Neural cell (in vitro differentiated cells): ENCODE measurements around the gene TP53I13. TPM values are rescaled to one million over a fixed set of nuclear protein-coding genes. Genes with fewer than 3 reads are reported as not detected.

Experiments
- H2AFZ ChIP-seq: fragments of 200-600, 300-800 bp; sonication (generic), shearing (Covaris generic); 2 replicates; pipeline ENCODE4 v1.6.0; 2014; ENCODE audit warnings: low read depth, mild to moderate bottlenecking, antibody characterized with exemption, low read length, moderate library complexity
- H3F3A ChIP-seq: fragments of 200-600 bp; shearing (Covaris generic); 2 replicates; pipeline ENCODE4 v1.6.1; 2016; ENCODE audit warnings: mild to moderate bottlenecking, moderate library complexity, mixed read lengths, antibody characterized with exemption, low read length; ENCODE audit not compliant: insufficient read depth, poor library complexity, severe bottlenecking
- H3K27ac ChIP-seq: fragments of 200-600, 300-800 bp; sonication (generic), shearing (Covaris generic); 2 replicates; pipeline ENCODE4 v1.5.1; 2014; ENCODE audit warnings: mild to moderate bottlenecking, low read length, moderate library complexity
- H3K27me3 ChIP-seq: fragments of 300-800, 200-600 bp; sonication (generic), shearing (Covaris generic); 2 replicates; pipeline ENCODE4 v1.6.0; 2014; ENCODE audit warnings: mild to moderate bottlenecking, low read depth, low read length, moderate library complexity; ENCODE audit not compliant: insufficient read depth
- H3K36me3 ChIP-seq: fragments of 300-800, 200-600 bp; sonication (generic), shearing (Covaris generic); 2 replicates; pipeline ENCODE4 v1.5.1; 2014; ENCODE audit warnings: mild to moderate bottlenecking, antibody characterized with exemption, low read length, moderate library complexity; ENCODE audit not compliant: insufficient read depth
- H3K4me2 ChIP-seq: fragments of 300-800, 200-600 bp; sonication (generic), shearing (Covaris generic); 2 replicates; pipeline ENCODE4 v1.6.0; 2014; ENCODE audit warnings: mild to moderate bottlenecking, low read length
- H3K4me3 ChIP-seq: fragments of 300-800, 200-600 bp; sonication (generic), shearing (Covaris generic); 2 replicates; pipeline ENCODE4 v1.5.1; 2014; ENCODE audit warnings: mild to moderate bottlenecking, low read length, moderate library complexity
- H3K79me2 ChIP-seq: fragments of 200-600 bp; shearing (Covaris generic); replicated peaks from 2 replicates; pipeline ENCODE4 v1.6.0; 2014; ENCODE audit warnings: mild to moderate bottlenecking, low read length, moderate library complexity; ENCODE audit not compliant: insufficient read depth
- H3K9ac ChIP-seq: fragments of 300-800, 200-600 bp; sonication (generic), shearing (Covaris generic); 2 replicates; pipeline ENCODE4 v1.6.1; 2016; ENCODE audit warnings: mild to moderate bottlenecking, low read length, mixed read lengths
- H3K9me2 ChIP-seq: fragments of 200-600 bp; shearing (Covaris generic); 2 replicates; pipeline ENCODE4 v1.6.1; 2016; ENCODE audit warnings: mild to moderate bottlenecking, low read length, mixed read lengths; ENCODE audit not compliant: insufficient read depth
- H3K9me3 ChIP-seq: fragments of 200-600, 300-800 bp; sonication (generic), shearing (Covaris generic); 2 replicates; pipeline ENCODE4 v1.6.1; 2016; ENCODE audit warnings: mild to moderate bottlenecking, mixed run types, low read length, moderate library complexity, mixed read lengths
- H4K20me1 ChIP-seq: fragments of 200-600 bp; shearing (Covaris generic); 2 replicates; pipeline ENCODE4 v1.6.1; 2016; ENCODE audit warnings: mild to moderate bottlenecking, mixed run types; ENCODE audit not compliant: insufficient read depth
- EP300 ChIP-seq: fragments of 450-650 bp; conservative IDR thresholded peaks from 2 replicates; pipeline ENCODE4 v1.6.1; 2014; ENCODE audit warnings: antibody characterized with exemption, mild to moderate bottlenecking, moderate library complexity; ENCODE audit not compliant: poor library complexity, severe bottlenecking
- EZH2 ChIP-seq: fragments of 200-600, 300-800 bp; shearing (Covaris generic), sonication (generic); IDR thresholded peaks from 2 replicates; pipeline ENCODE4 v1.6.1; 2014; ENCODE audit warnings: antibody characterized with exemption, low read length, borderline replicate concordance, mild to moderate bottlenecking; ENCODE audit not compliant: insufficient read depth, poor library complexity, severe bottlenecking
- MXI1 ChIP-seq: fragments of 450-650 bp; conservative IDR thresholded peaks from 2 replicates; pipeline ENCODE4 v1.6.1; 2014; ENCODE audit warnings: antibody characterized with exemption, mild to moderate bottlenecking; ENCODE audit not compliant: poor library complexity, severe bottlenecking
- POLR2AphosphoS5 ChIP-seq: IDR thresholded peaks from 2 replicates; pipeline ENCODE4 v1.6.1; 2012
- RAD21 ChIP-seq: fragments of 450-650 bp; conservative IDR thresholded peaks from 2 replicates; pipeline ENCODE4 v1.6.1; 2014; ENCODE audit warnings: antibody characterized with exemption, mild to moderate bottlenecking, moderate library complexity
- SMC3 ChIP-seq: fragments of 450-650 bp; conservative IDR thresholded peaks from 2 replicates; pipeline ENCODE4 v1.6.1; 2014; ENCODE audit warnings: antibody characterized with exemption, mild to moderate bottlenecking, moderate library complexity; ENCODE audit not compliant: poor library complexity
- TAF1 ChIP-seq: IDR thresholded peaks from 2 replicates; pipeline ENCODE4 v1.6.1; 2012; ENCODE audit warnings: low read depth
- polyA plus RNA-seq: library from polyadenylated mRNA; depleted of rRNA; stranded (reverse); fragments of >200 nt; gene quantifications from 2 replicates; pipeline ENCODE4 v1.2.3, GENCODE V29; 2014
- TF ChIP-seq, protein P1 (sequence below): IDR thresholded peaks from 2 replicates; pipeline ENCODE4 v1.6.1; 2012; ENCODE audit warnings: borderline replicate concordance
- TF ChIP-seq, protein P2 (sequence below): fragments of 450-650 bp; IDR thresholded peaks from 2 replicates; pipeline ENCODE4 v1.5.1; 2014; ENCODE audit warnings: antibody characterized with exemption, mild to moderate bottlenecking, moderate library complexity; ENCODE audit not compliant: poor library complexity, severe bottlenecking

The TP53I13 gene
- polyA plus RNA-seq, 1 donor from 2014 or later: 18.4 TPM

DNA sequence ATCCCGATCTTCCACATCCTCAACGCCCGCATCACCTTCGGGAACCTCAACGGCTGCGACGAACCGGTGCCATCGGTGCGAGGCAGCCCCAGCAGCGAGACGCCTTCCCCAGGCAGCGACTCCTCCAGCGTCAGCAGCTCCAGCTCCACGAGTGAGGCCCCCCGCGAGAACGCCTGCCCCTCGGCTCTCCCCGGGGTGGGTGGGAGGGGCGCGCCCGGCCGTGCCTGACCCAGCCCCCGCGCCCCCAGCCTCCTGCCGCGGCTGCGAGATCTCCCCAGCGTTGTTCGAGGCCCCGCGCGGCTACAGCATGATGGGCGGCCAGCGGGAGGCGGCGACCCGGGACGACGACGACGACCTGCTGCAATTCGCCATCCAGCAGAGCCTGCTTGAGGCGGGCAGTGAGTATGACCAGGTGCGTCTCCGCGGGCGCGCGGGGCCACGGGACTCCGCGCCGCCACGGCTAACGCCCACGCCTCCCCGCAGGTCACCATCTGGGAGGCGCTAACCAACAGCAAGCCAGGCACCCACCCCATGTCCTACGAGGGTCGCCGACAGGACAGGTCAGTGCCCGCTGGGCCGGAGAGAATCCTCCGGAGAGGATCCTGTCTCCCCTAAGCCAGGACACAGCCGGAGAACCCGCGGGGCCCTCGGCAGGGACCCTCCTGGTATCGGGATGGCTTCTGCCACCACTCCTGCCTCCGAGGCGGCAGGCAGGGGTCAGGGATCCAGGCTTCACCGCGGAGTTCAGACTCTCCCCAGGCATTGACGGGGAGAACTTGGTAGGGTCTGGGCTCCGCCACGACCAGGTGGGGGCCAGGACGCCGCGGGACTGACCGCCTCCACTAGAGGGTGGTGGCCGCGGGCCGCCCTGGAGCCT lies 44.1 kb downstream of the TP53I13 start:
- Histone ChIP-seq H3K27me3 (peaks cover 30% of the 10 kb centered on the region), H4K20me1 (no peaks in the 10 kb centered on the region), H2AFZ (no peak overlapping the region), H3F3A (no peaks in the 10 kb centered on the region), H3K27ac (no peak overlapping the region), H3K4me3 (no peak overlapping the region), H3K9me2 (no peaks in the 10 kb centered on the region), H3K9ac (no peak overlapping the region), H3K36me3 (peaks cover 10% of the 10 kb centered on the region), H3K9me3 (peaks cover 4% of the 10 kb centered on the region), H3K79me2 (no peaks in the 10 kb centered on the region), H3K4me2 (no peak overlapping the region)
- TF ChIP-seq RAD21 (no peak), MXI1 (no peak), TAF1 (no peak), SMC3 (no peak), EP300 (no peak), EZH2 (no peak), POLR2AphosphoS5 (no peak)
- TF ChIP-seq, protein P1, sequence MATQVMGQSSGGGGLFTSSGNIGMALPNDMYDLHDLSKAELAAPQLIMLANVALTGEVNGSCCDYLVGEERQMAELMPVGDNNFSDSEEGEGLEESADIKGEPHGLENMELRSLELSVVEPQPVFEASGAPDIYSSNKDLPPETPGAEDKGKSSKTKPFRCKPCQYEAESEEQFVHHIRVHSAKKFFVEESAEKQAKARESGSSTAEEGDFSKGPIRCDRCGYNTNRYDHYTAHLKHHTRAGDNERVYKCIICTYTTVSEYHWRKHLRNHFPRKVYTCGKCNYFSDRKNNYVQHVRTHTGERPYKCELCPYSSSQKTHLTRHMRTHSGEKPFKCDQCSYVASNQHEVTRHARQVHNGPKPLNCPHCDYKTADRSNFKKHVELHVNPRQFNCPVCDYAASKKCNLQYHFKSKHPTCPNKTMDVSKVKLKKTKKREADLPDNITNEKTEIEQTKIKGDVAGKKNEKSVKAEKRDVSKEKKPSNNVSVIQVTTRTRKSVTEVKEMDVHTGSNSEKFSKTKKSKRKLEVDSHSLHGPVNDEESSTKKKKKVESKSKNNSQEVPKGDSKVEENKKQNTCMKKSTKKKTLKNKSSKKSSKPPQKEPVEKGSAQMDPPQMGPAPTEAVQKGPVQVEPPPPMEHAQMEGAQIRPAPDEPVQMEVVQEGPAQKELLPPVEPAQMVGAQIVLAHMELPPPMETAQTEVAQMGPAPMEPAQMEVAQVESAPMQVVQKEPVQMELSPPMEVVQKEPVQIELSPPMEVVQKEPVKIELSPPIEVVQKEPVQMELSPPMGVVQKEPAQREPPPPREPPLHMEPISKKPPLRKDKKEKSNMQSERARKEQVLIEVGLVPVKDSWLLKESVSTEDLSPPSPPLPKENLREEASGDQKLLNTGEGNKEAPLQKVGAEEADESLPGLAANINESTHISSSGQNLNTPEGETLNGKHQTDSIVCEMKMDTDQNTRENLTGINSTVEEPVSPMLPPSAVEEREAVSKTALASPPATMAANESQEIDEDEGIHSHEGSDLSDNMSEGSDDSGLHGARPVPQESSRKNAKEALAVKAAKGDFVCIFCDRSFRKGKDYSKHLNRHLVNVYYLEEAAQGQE: no peak
- TF ChIP-seq, protein P2, sequence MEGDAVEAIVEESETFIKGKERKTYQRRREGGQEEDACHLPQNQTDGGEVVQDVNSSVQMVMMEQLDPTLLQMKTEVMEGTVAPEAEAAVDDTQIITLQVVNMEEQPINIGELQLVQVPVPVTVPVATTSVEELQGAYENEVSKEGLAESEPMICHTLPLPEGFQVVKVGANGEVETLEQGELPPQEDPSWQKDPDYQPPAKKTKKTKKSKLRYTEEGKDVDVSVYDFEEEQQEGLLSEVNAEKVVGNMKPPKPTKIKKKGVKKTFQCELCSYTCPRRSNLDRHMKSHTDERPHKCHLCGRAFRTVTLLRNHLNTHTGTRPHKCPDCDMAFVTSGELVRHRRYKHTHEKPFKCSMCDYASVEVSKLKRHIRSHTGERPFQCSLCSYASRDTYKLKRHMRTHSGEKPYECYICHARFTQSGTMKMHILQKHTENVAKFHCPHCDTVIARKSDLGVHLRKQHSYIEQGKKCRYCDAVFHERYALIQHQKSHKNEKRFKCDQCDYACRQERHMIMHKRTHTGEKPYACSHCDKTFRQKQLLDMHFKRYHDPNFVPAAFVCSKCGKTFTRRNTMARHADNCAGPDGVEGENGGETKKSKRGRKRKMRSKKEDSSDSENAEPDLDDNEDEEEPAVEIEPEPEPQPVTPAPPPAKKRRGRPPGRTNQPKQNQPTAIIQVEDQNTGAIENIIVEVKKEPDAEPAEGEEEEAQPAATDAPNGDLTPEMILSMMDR: no peak

DNA sequence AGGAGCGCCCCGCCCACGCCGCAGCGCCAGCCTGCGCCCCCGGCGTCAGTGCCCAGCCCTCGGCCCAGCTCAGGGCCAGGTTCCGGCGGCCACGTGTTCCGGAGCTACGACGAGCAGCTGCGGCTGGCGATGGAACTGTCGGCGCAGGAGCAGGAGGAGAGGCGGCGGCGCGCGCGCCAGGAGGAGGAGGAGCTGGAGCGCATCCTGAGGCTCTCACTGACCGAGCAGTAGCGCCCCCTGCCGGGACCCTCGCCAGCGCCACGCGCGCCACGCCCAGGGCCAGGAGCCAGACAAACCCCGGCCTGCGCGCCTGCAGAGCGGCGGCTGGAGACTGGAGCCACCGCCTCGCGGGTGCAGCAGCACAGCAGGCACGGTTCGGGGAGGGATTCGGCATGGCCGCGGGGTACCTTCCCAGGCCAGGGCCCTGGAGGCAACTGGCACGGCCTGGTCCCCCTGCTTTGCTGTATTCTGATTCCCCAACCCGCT lies 44.9 kb downstream of the TP53I13 start:
- no peak overlapping the region for H3K9ac ChIP-seq
- no peak overlapping the region for H3K4me3 ChIP-seq
- no peaks in the 10 kb centered on the region for H3F3A ChIP-seq
- peaks cover 10% of the 10 kb centered on the region for H3K36me3 ChIP-seq
- no peak overlapping the region for H3K27ac ChIP-seq
- no peak overlapping the region for H3K4me2 ChIP-seq
- H3K9me3 ChIP-seq: peaks cover 4% of the 10 kb centered on the region
- no peaks in the 10 kb centered on the region for H3K79me2 ChIP-seq
- H4K20me1 ChIP-seq: no peaks in the 10 kb centered on the region
- peaks cover 37% of the 10 kb centered on the region for H3K27me3 ChIP-seq
- no peak overlapping the region for H2AFZ ChIP-seq
- TF ChIP-seq RAD21 (no peak), EP300 (no peak), TAF1 (no peak), SMC3 (no peak)
- TF ChIP-seq, protein P1: no peak
- TF ChIP-seq, protein P2: peak; percentile 32
- no peaks in the 10 kb centered on the region for H3K9me2 ChIP-seq
